HepG2 (cell line): ENCODE data around the gene AP1M1.
"Not testable (repeated sequence)": the region's sequence is repeated elsewhere in the genome, so short reads cannot be mapped to it uniquely, and the experiment has no call there.

ENCODE experiments used
- CHD2 ChIP-seq: IDR thresholded peaks from 2 replicates; pipeline ENCODE4 v1.6.1; 2011; ENCODE audit warnings: low read depth, low read length, improper control_type of control experiment
- CTCF ChIP-seq: sonication (generic); formaldehyde crosslinking; IDR thresholded peaks from 2 replicates; pipeline ENCODE4 v1.5.0; 2020; ENCODE audit warnings: mild to moderate bottlenecking, missing genetic modification reagents, moderate library complexity
- ETS1 ChIP-seq: sonication (generic); formaldehyde crosslinking; IDR thresholded peaks from 2 replicates; pipeline ENCODE4 v1.4.0; 2020; ENCODE audit warnings: missing genetic modification reagents
- GATAD1 ChIP-seq: IDR thresholded peaks from 2 replicates; pipeline ENCODE4 v1.6.1; 2016; ENCODE audit warnings: missing genetic modification reagents, missing compliant biosample characterization
- GATAD2A ChIP-seq: IDR thresholded peaks from 2 replicates; pipeline ENCODE4 v1.6.1; 2016
- IKZF1 ChIP-seq: fragments of 450-650 bp; IDR thresholded peaks from 2 replicates; pipeline ENCODE4 v1.7.1; 2016
- NFRKB ChIP-seq: fragments of 450-650 bp; IDR thresholded peaks from 2 replicates; pipeline ENCODE4 v1.6.1; 2017
- YY1 ChIP-seq: IDR thresholded peaks from 2 replicates; pipeline ENCODE4 v1.6.1; 2011; ENCODE audit warnings: low read length, low read depth, moderate library complexity, mild to moderate bottlenecking; ENCODE audit not compliant: insufficient read depth, insufficient replicate concordance
- ZNF24 ChIP-seq: fragments of 450-650 bp; IDR thresholded peaks from 2 replicates; pipeline ENCODE4 v1.6.1; 2017; ENCODE audit warnings: antibody characterized with exemption, mild to moderate bottlenecking
- ZNF646 ChIP-seq: sonication (generic); formaldehyde crosslinking; IDR thresholded peaks from 2 replicates; pipeline ENCODE4 v1.9.0; 2021; ENCODE audit warnings: mild to moderate bottlenecking, missing genetic modification reagents
- TF ChIP-seq, protein P1 (sequence below): sonication (generic); formaldehyde crosslinking; IDR thresholded peaks from 2 replicates; pipeline ENCODE4 v1.8.1; 2022; ENCODE audit warnings: mild to moderate bottlenecking, missing genetic modification reagents

DNA sequence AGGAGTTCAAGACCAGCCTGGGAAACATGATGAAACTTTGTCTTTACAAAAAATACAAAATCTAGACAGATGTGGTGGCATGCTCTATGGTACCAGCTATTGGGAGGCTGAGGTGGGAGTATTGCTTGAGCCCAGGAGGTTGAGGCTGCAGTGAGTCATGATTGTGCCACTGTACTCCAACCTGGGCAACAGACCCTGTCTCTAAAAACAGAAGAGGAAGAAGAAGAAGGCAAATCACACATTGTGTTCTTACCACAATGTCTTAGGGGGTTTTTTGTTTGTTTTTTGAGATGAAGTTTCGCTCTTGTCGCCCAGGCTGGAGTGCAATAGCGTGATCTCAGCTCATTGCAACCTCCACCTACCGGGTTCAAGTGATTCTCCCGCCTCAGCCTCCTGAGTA lies 18.8 kb upstream of the AP1M1 start:
- TF ChIP-seq, protein P1, sequence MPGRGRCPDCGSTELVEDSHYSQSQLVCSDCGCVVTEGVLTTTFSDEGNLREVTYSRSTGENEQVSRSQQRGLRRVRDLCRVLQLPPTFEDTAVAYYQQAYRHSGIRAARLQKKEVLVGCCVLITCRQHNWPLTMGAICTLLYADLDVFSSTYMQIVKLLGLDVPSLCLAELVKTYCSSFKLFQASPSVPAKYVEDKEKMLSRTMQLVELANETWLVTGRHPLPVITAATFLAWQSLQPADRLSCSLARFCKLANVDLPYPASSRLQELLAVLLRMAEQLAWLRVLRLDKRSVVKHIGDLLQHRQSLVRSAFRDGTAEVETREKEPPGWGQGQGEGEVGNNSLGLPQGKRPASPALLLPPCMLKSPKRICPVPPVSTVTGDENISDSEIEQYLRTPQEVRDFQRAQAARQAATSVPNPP (CRISPR knock-in tag): not testable (repeated sequence)
- not testable (repeated sequence) for TF ChIP-seq GATAD1 (CRISPR knock-in tag); YY1; ZNF646 (CRISPR knock-in tag); ZNF24; NFRKB; IKZF1; GATAD2A (CRISPR knock-in tag); CTCF (CRISPR knock-in tag); ETS1 (CRISPR knock-in tag); CHD2
